K562 (cell line): Measurements from ENCODE around the gene AGPAT4. TPM values are rescaled to one million over a fixed set of nuclear protein-coding genes. Genes with fewer than 3 reads are reported as not detected.
"Not testable (repeated sequence)": the region's sequence is repeated elsewhere in the genome, so short reads cannot be mapped to it uniquely, and the experiment has no call there.

Experiments
- ATAC-seq: fragments of 200-7000 bp; cut with Tn5 transposase; 3 replicates; pipeline ENCODE4 v1.9.1; 2020; ENCODE audit warnings: moderate library complexity
- BruUV-seq: library from RNA; stranded (reverse); fragments of 400-500 nt; replicated peaks from 2 replicates; lab custom pipeline; 2021; lab: Mats Ljungman, UMichigan
- CTCF ChIA-PET: fragments of 300-600 bp; formaldehyde crosslinking; extraction: SDS; loops from one replicate; lab custom pipeline; 2021; ENCODE audit warnings: low intra/inter-chr PET ratio; lab: Yijun Ruan, JAX
- POLR2A ChIA-PET: fragments of 300-600, 350-650 bp; sonication (Branson Sonifier 250); formaldehyde crosslinking; extraction: SDS; loops from one replicate; lab custom pipeline; 2021; ENCODE audit warnings: antibody characterized with exemption, inconsistent platforms; lab: Yijun Ruan, JAX
- DNase-seq, 4 experiments: peaks; one replicate each; pipeline versions ENCODE4 v3.0.0 to v3.0.0-alpha.2; 2011 to 2018; ENCODE audit warnings: low spot score in 3 of 4, mixed read lengths in 3 of 4; ENCODE audit errors: extremely low read depth in 1 of 4
- FAIRE-seq: peaks from 2 replicates; lab custom pipeline; 2011; peaks lifted over from hg19 to GRCh38; lab: Jason Lieb, UNC
- H2AFZ ChIP-seq: 2 replicates; pipeline ENCODE4 v1.6.0; 2011; ENCODE audit warnings: low read depth, low read length, control low read depth, inconsistent platforms
- H3K27ac ChIP-seq: fragments of 200-600 bp; 3 replicates; pipeline ENCODE4 v1.8.0; 2011; ENCODE audit warnings: low read depth, mild to moderate bottlenecking, control low read depth, inconsistent platforms, low read length, moderate library complexity, mixed read lengths; ENCODE audit errors: extremely low read depth
- H3K27me3 ChIP-seq, 2 experiments: fragments of 300-600 bp in 1 of 2; 2 replicates in 1 of 2; 3 replicates in 1 of 2; pipeline versions ENCODE4 v1.6.0 to v1.8.0; 2011; ENCODE audit warnings: inconsistent platforms in 2 of 2, low read length in 2 of 2, mild to moderate bottlenecking in 1 of 2, mixed read lengths in 1 of 2, moderate library complexity in 1 of 2; ENCODE audit not compliant: control insufficient read depth in 2 of 2, insufficient read depth in 2 of 2
- H3K36me3 ChIP-seq: fragments of 300-600 bp; 3 replicates; pipeline ENCODE4 v1.8.0; 2011; ENCODE audit warnings: mild to moderate bottlenecking, low read length, inconsistent platforms; ENCODE audit not compliant: control insufficient read depth, insufficient read depth
- H3K4me1 ChIP-seq, 2 experiments: fragments of 200-600 bp in 1 of 2; replicated peaks in 1 of 2; 2 replicates in 1 of 2; 3 replicates in 1 of 2; pipeline versions ENCODE4 v1.5.1 to v1.8.0; 2011; ENCODE audit warnings: inconsistent platforms in 2 of 2, low read length in 2 of 2, mild to moderate bottlenecking in 1 of 2, mixed read lengths in 1 of 2, moderate library complexity in 1 of 2; ENCODE audit not compliant: control insufficient read depth in 2 of 2, insufficient read depth in 2 of 2
- H3K4me2 ChIP-seq: 2 replicates; pipeline ENCODE4 v1.6.1; 2011; ENCODE audit warnings: low read length, control low read depth, inconsistent platforms, mixed read lengths; ENCODE audit not compliant: insufficient read depth
- H3K4me3 ChIP-seq: fragments of 200-600 bp; sonication (generic), shearing (Covaris generic); 2 replicates; pipeline ENCODE4 v1.5.1; 2016; ENCODE audit warnings: control low read depth, inconsistent platforms
- H3K79me2 ChIP-seq: fragments of 200-600 bp; 3 replicates; pipeline ENCODE4 v1.8.0; 2011; ENCODE audit warnings: low read length, inconsistent platforms; ENCODE audit not compliant: control insufficient read depth, insufficient read depth
- H3K9ac ChIP-seq, 2 experiments: 2 replicates each; pipeline versions ENCODE4 v1.6.0 to v1.6.1; 2011; ENCODE audit warnings: low read depth in 2 of 2, low read length in 2 of 2, control low read depth in 1 of 2, inconsistent platforms in 1 of 2, mild to moderate bottlenecking in 1 of 2, mixed read lengths in 1 of 2; ENCODE audit not compliant: insufficient read depth in 1 of 2
- H3K9me1 ChIP-seq: one replicate; pipeline ENCODE4 v1.6.0; 2011; ENCODE audit warnings: inconsistent platforms, mild to moderate bottlenecking, low read length, moderate library complexity; ENCODE audit not compliant: control insufficient read depth, insufficient read depth
- H3K9me3 ChIP-seq: replicated peaks from 2 replicates; pipeline ENCODE4 v1.5.1; 2011; ENCODE audit warnings: low read depth, low read length, inconsistent platforms; ENCODE audit not compliant: control insufficient read depth, insufficient read depth
- H4K20me1 ChIP-seq: replicated peaks from 2 replicates; pipeline ENCODE4 v1.6.1; 2011; ENCODE audit warnings: low read length, inconsistent platforms, mixed read lengths; ENCODE audit not compliant: control insufficient read depth, insufficient read depth
- ADNP ChIP-seq: fragments of 200-800 bp; sonication (Bioruptor generic); IDR thresholded peaks from 2 replicates; pipeline ENCODE4 v1.6.1; 2016; ENCODE audit warnings: missing genetic modification characterization, missing compliant biosample characterization
- ATF1 ChIP-seq, 2 experiments: fragments of 450-650 bp in 1 of 2; IDR thresholded peaks; 2 replicates each; pipeline ENCODE4 v1.6.1; 2016; ENCODE audit warnings: missing compliant biosample characterization in 1 of 2, missing genetic modification characterization in 1 of 2
- BCOR ChIP-seq: fragments of 450-650 bp; IDR thresholded peaks from 2 replicates; pipeline ENCODE4 v1.6.1; 2016
- CBFA2T2 ChIP-seq: fragments of 450-650 bp; conservative IDR thresholded peaks from 2 replicates; pipeline ENCODE4 v1.6.1; 2017; ENCODE audit warnings: mild to moderate bottlenecking
- CBFA2T3 ChIP-seq: fragments of 450-650 bp; IDR thresholded peaks from 2 replicates; pipeline ENCODE4 v1.6.1; 2017
- FOSL1 ChIP-seq: fragments of 200-800 bp; sonication (Bioruptor generic); conservative IDR thresholded peaks from 2 replicates; pipeline ENCODE4 v1.6.1; 2016; ENCODE audit warnings: missing genetic modification characterization, missing compliant biosample characterization
- FOXM1 ChIP-seq, 2 experiments: fragments of 450-650 bp in 1 of 2; sonication (generic) in 1 of 2; formaldehyde crosslinking in 1 of 2; IDR thresholded peaks; 2 replicates each; pipeline versions ENCODE4 v1.6.1 to v1.9.0; 2017 to 2022; ENCODE audit warnings: low read depth in 2 of 2, mild to moderate bottlenecking in 2 of 2, missing genetic modification reagents in 1 of 2, moderate library complexity in 1 of 2
- HDAC1 ChIP-seq, 2 experiments: fragments of 450-650 bp; IDR thresholded peaks; 2 replicates each; pipeline ENCODE4 v1.6.1; 2016 to 2017; ENCODE audit warnings: inconsistent platforms in 1 of 2, mild to moderate bottlenecking in 1 of 2, moderate library complexity in 1 of 2
- JUND ChIP-seq, 2 experiments: IDR thresholded peaks; 2 replicates in 1 of 2; 3 replicates in 1 of 2; pipeline ENCODE4 v1.6.1; 2011; ENCODE audit warnings: borderline replicate concordance in 2 of 2, low read depth in 2 of 2, low read length in 2 of 2, improper control_type of control experiment in 1 of 2, missing biosample characterization in 1 of 2, missing genetic modification characterization in 1 of 2, missing genetic modification reagents in 1 of 2
- TRIM24 ChIP-seq, 2 experiments: fragments of 450-650 bp; IDR thresholded peaks; 2 replicates each; pipeline ENCODE4 v1.6.1; 2016
- ZEB2 ChIP-seq: fragments of 450-650 bp; IDR thresholded peaks from 2 replicates; pipeline ENCODE4 v1.6.1; 2016
- WGBS: fragments of 100-300 bp; shearing (Covaris generic); methylation state at CpG from one replicate; pipeline ENCODE4 v1.1.6; 2016; ENCODE audit warnings: low coverage, mixed read lengths; ENCODE audit not compliant: insufficient coverage; ENCODE audit errors: missing lambda C conversion rate; 5-methylcytosine and 5-hydroxymethylcytosine counted together
- in situ Hi-C: fragments of 300-500 bp; cut with MboI; formaldehyde crosslinking; loops from 4 replicates; pipeline ENCODE4 v1.15.0; 2018; ENCODE audit warnings: inconsistent platforms, mixed read lengths
- intact Hi-C: fragments of 100-400 bp; cut with micrococcal nuclease; formaldehyde crosslinking; loops from 2 replicates; pipeline ENCODE4 v1.14.2; 2022
- polyA plus RNA-seq, 8 experiments: library from polyadenylated mRNA; depleted of rRNA in 4 of 8; stranded (reverse) in 5 of 8; unstranded in 3 of 8; fragments of >200 nt; fragmentation: Nextera tagmentation in 2 of 8; fragmentation: Illumina TruSeq in 1 of 8; extraction: Ambion mirVana in 2 of 8; extraction: Trizol in 1 of 8; gene quantifications; 2 replicates each; pipeline versions ENCODE4 v1.2.1 to v1.2.3, GENCODE V29; 2011 to 2014; ENCODE audit warnings: inconsistent platforms in 1 of 8, missing spikeins in 1 of 8
- total RNA-seq, 7 experiments: library from RNA; depleted of rRNA in 6 of 7; stranded (reverse); fragments of >200 nt in 6 of 7; fragmentation: Illumina TruSeq in 2 of 7; extraction: Trizol in 2 of 7; gene quantifications; 2 replicates each; pipeline versions ENCODE4 v1.2.1 to v1.2.3, GENCODE V29; 2011 to 2021; ENCODE audit warnings: low replicate concordance in 1 of 7
- TF ChIP-seq, protein P1 (sequence below): fragments of 450-650 bp; IDR thresholded peaks from 2 replicates; pipeline ENCODE4 v1.6.1; 2016; ENCODE audit warnings: mild to moderate bottlenecking
- TF ChIP-seq, protein P2 (sequence below), 2 experiments: fragments of 450-650 bp in 1 of 2; sonication (generic) in 1 of 2; formaldehyde crosslinking in 1 of 2; IDR thresholded peaks in 1 of 2; conservative IDR thresholded peaks in 1 of 2; 2 replicates each; pipeline versions ENCODE4 v1.6.1 to v1.8.1; 2016 to 2023; ENCODE audit warnings: mild to moderate bottlenecking in 2 of 2, moderate library complexity in 2 of 2, inconsistent platforms in 1 of 2, missing genetic modification reagents in 1 of 2

The AGPAT4 gene
- total and polyA plus RNA-seq, 9 of the 15 experiments (the other 6 are each of a cell fraction or from before 2014, with no cell fraction given), result 2.2 to 15.0 (median 5.7) TPM

DNA sequence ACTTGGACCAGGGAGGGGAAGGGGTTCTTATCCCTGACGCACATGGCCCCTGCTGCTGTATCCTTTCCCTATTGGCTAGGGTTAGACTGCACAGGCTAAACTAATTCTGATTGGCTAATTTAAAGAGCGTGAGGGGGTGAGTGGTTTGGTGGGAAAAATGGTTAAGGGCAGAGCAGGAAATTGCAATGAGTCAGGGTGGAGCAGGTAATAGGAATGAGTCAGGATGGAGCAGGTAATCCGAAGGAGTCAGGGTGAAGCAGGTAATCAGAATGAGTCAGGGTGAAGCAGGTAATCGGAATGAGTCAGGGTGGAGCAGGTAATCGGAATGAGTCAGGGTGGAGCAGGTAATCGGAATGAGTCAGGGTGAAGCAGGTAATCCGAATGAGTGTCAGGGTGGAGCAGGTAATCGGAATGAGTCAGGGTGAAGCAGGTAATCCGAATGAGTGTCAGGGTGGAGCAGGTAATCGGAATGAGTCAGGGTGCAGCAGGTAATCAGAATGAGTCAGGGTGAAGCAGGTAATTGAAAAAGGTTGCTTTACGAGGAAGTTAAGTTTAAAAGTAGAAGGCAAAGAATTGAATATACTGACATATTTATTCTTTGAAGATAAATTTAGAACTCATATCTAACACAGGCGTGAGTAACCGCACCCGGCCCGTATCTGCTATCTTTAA is 41.5 kb upstream of the AGPAT4 start:
- H3K36me3 ChIP-seq, result peaks cover 13% of the 10 kb centered on the region; the same call in 2 of the 3 replicates
- peak overlapping the region; percentile 97 for H2AFZ ChIP-seq
- H3K9me1 ChIP-seq; in situ Hi-C loops; H3K27me3 ChIP-seq; BruUV-seq; CTCF ChIA-PET; H3K9me3 ChIP-seq; H4K20me1 ChIP-seq; H3K4me1 ChIP-seq; FAIRE-seq; TF ChIP-seq FOXM1 (CRISPR knock-in tag; IDR thresholded peaks at IDR 0.05; ENCODE audit: low read depth); ATF1 (CRISPR knock-in tag; IDR thresholded peaks at IDR 0.05); JUND (IDR thresholded peaks at IDR 0.05; ENCODE audit: borderline replicate concordance, low read depth, low read length): not testable (repeated sequence)
- peak overlapping the region; percentile 77; the same call in 1 of the 3 replicates for H3K27ac ChIP-seq
- peak overlapping the region; percentile 93 for H3K4me2 ChIP-seq
- DNase-seq (peak in 2 of 4 experiments; percentile 33 to 50), ATAC-seq (peak; percentile 36)
- 39% methylated on average over 15 of the region's 15 CpGs for WGBS
- H3K9ac ChIP-seq, result peak overlapping the region in 1 of 2 experiments; percentile 88; a peak in 2 of 4 replicates
- intact Hi-C loops, result loop anchor here (2.0 kb wide), 2 partner anchors 41 to 61 kb away; partner anchors contain the start of gene AGPAT4
- peaks cover 27% of the 10 kb centered on the region; the same call in 2 of the 3 replicates for H3K79me2 ChIP-seq
- peak overlapping the region; percentile 56 for H3K4me3 ChIP-seq
- POLR2A ChIA-PET, result interaction anchor here (0.8 to 1.6 kb wide), 4 partner anchors 10 to 121 kb away, joined by 3 to 8 read pairs (median 6); partner anchors contain the start of gene AGPAT4
- peak; percentile 50; the same call in 1 of the 2 replicates for TF ChIP-seq FOXM1 (IDR thresholded peaks at IDR 0.05; ENCODE audit: low read depth)
- TF ChIP-seq, protein P1, sequence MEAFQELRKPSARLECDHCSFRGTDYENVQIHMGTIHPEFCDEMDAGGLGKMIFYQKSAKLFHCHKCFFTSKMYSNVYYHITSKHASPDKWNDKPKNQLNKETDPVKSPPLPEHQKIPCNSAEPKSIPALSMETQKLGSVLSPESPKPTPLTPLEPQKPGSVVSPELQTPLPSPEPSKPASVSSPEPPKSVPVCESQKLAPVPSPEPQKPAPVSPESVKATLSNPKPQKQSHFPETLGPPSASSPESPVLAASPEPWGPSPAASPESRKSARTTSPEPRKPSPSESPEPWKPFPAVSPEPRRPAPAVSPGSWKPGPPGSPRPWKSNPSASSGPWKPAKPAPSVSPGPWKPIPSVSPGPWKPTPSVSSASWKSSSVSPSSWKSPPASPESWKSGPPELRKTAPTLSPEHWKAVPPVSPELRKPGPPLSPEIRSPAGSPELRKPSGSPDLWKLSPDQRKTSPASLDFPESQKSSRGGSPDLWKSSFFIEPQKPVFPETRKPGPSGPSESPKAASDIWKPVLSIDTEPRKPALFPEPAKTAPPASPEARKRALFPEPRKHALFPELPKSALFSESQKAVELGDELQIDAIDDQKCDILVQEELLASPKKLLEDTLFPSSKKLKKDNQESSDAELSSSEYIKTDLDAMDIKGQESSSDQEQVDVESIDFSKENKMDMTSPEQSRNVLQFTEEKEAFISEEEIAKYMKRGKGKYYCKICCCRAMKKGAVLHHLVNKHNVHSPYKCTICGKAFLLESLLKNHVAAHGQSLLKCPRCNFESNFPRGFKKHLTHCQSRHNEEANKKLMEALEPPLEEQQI, result peak; percentile 58; the same call in 1 of the 2 replicates
- TF ChIP-seq BCOR, result peak; percentile 43; the same call in 1 of the 2 replicates
- peak; percentile 9; the same call in 1 of the 2 replicates for TF ChIP-seq CBFA2T2
- TF ChIP-seq ATF1 (tag; IDR thresholded peaks at IDR 0.05), result 0 out of 2 replicates have a peak, but pooled peaks have one; percentile 44
- 0 out of 2 replicates have a peak, but pooled peaks have one; percentile 20 for TF ChIP-seq ADNP (tag)
- peak; percentile 33; the same call in 1 of the 2 replicates for TF ChIP-seq CBFA2T3
- TF ChIP-seq TRIM24 (IDR thresholded peaks at IDR 0.05), result peak; percentile 16 to 21; a peak in 1 of 4 replicates
- TF ChIP-seq ZEB2, result peak; percentile 91
- peak in 1 of 2 experiments; percentile 48; a peak in 1 of 4 replicates for TF ChIP-seq HDAC1 (IDR thresholded peaks at IDR 0.05)
- peak; percentile 33; the same call in 1 of the 2 replicates for TF ChIP-seq FOSL1
- TF ChIP-seq JUND (tag; IDR thresholded peaks at IDR 0.05; ENCODE audit: borderline replicate concordance, low read depth, low read length), result 0 out of 3 replicates have a peak, but pooled peaks have one; percentile 34
- TF ChIP-seq, protein P2, sequence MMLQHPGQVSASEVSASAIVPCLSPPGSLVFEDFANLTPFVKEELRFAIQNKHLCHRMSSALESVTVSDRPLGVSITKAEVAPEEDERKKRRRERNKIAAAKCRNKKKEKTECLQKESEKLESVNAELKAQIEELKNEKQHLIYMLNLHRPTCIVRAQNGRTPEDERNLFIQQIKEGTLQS (IDR thresholded peaks at IDR 0.05), result peak; percentile 59; the same call in 1 of the 2 replicates
- TF ChIP-seq, protein P2 (CRISPR knock-in tag; conservative IDR thresholded peaks at IDR 0.05), result not testable (repeated sequence)
